ENCODE results near the gene ITPK1. TPM values are rescaled to one million over a fixed set of nuclear protein-coding genes. Genes with fewer than 3 reads are reported as not detected.

ITPK1 gene
- total RNA-seq, 1 experiment from 2014 or later: 57.0 TPM

DNA sequence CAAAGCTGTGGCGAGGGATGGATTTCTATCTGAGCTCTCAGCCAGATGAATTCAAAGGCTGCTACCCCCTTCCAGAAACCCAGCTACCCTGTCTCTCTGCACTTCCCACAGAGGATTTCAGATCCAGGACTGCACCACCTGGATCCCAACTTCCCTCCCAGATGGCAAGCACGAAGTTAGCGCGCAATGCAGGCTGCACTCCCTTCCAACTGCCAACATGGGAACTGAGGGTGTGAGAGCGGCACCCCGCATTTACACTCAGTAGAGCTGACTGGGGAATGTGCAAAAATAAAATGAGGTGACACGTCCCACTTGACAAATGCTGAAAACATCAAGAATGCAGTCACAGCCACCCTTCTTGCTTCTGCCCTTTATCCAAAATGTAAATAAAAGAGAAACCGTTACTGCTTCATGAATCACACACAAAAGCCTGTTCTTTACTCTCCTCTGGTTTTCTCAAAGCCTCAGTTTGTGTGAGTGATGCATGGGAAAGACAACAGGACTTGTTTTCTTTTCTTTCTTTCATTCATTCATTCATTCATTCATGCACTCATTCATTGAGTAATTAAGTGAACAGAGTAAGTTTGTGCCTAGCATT lies 85.7 kb downstream of the ITPK1 start:
- no peak for DNase-seq (ENCODE audit: low read depth)

DNA sequence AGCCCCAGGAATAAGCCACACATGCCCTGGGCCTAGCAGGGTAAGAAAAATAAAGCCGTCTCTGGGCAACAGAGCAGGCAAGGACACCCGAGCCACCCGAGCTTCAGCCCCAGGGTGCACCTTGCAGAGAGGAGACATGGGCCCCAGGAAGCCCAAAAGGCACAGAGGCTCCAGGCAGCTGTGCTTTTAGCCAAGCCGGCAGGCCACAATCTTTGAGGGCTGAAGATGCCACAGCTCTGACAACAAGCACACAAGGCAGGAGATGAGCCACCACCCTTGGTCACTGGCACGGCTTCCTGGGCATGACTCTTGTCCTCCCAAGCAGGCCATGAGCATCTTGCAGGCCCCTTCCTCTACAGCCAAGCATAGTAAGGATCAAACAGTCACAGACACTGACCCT lies 86.3 kb downstream of the ITPK1 start:
- DNase-seq (ENCODE audit: low read depth): no peak

DNA sequence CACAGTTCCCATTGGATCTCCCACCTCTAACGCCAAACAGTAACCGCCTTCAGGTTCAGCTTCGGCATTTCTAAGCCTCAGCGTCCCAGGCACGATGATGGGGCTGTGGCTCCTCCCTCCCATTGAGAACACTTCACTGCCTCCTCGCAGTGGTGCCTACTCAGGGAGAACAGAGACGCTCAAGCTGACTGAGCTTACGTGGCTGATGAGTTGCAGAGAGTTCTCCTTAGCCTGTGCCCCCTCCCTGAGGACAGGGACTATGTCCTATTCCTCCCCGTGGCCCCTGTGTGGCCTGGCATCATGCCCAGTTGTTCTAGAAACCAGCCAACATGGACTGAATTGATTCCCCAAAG lies 87.0 kb downstream of the ITPK1 start:
- no peak for DNase-seq (ENCODE audit: low read depth)

DNA sequence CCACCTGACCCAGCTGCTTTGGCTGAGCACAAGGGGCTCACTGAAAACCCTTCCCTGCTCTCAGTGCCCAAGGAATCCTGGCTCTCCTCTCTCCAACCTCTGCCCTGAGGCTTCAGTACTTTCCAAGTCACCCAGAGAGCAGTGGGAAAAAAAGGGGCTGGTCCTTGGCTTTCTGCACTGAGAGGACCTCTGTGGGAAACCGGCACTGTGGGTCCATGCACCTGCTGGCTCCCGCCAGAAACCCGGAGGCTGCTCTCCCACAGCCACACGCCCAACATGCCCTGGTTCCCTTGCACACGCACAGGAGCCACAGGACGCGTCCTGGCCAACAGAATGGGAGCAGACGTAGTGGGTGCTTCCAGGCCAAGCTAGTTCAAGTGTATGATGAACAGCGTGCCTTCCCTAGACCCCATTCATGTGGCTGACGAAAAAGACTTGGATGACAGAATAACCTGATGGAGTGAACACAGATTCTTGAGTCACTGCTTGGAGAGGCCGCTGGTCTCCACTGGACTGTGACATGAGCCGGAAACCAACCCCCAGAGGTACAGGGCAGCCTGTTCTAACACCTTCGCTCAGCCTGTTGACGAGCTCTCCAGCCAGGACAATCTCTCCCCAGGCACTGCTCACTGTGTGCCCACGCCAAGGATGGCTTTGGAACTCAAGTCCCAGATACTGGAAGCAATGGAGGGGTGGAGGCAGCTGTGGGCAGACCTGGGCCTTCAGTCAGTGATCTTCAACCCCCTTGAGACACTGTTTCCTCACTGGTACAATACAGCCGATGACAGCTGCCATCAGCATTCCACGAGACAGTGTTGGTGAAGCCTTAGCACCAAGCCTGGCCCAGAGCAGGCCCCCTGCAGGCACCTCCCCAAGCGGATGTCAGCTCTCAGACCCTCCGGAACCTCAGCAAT lies 87.7 kb downstream of the ITPK1 start:
- no peak for DNase-seq (ENCODE audit: low read depth)

DNA sequence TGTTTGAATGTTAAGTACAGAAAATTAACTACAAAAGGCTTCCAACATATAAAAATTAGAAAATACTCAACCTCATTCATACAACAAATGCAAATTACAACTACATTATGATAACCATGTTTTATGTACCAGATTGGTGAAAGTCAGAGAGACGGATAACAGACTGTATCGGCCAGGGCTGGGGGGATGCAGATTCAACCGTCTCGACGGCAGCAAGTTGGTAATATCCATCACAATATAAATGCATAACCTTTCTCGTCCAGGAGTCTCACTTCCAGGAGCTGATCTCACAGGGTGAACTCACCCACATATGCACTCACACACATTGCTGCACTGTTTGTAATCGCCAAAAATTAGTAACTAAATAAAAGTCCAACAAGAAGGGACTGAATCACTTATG lies 89.4 kb downstream of the ITPK1 start:
- no peak for DNase-seq (ENCODE audit: low read depth)

- DNase-seq (ENCODE audit: low read depth): no peak
Observed at GRCh38 chr14:93025055-93025454, 90.7 kb downstream of the ITPK1 start.

DNA sequence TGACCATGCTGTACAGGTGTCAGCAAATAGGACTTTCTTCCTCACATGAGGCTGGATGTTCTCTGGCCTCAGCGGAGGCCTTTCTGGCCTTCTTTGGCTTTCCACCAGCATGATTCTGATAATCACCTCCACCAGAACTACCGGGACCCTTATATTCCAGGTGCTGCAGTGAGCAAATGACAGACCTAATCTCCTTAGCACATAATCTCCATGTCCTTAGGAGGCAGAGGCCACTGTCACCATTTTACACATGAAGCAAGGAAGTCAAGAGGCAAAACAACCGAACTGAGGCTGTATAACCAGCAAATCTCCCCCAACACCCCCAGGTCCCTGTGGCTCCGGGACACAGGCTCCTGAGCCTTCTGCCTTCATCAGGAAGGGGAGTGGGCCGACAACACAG lies 91.2 kb downstream of the ITPK1 start:
- no peak for DNase-seq (ENCODE audit: low read depth)

DNA sequence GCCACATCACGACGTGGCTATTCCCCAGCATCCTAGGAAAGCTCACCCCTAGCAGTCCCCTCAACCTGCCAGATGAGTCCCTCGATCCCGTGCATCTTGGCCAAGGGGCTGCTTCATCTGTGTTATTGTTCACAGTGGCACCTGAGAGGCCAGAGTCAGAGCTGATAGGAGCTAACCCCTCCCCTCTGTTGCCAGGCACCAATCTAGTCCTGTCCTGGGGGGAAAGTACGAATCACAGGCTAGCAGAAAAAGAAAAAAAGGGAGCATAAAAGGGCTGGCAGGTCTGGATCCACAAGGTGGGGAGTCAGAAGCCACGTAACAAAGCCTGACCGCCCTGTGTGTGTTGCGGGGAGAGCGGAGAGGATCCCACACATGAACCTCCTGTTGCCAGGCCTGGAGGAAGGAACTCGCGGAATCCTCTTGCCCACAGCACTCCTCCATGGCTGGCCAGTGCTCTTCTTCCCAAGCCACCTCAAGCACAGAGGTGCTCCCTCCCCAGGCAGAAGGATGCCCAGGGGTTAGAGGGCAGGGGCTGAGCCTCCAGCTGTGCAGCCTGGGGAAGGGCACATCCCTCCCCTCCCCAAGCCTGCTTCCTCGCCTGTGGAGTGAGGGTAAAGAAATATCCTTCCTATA lies 91.8 kb downstream of the ITPK1 start:
- no peak for DNase-seq (ENCODE audit: low read depth)

DNA sequence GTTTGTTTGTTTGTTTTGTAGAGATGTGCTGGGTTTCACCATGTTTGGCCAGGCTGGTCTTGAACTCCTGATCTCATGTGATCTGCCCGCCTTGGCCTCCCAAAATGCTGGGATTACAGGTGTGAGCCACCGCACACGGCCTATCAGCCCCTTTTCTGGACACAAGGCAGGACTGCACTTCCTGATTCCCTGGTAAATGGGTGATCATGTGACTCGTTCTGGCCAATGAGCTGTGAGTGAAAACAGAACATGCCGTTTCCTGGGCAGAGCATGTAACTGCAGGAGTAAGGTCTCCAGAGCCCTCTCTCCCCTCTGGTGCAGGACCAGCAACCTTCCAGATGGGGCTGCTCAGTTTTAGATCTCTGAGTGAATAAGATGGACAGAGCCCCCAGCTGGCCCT lies 92.7 kb downstream of the ITPK1 start:
- peak; percentile 45 for DNase-seq (ENCODE audit: low read depth)

- DNase-seq (ENCODE audit: low read depth): no peak
Observed at GRCh38 chr14:93019970-93020369, 95.8 kb downstream of the ITPK1 start.

DNA sequence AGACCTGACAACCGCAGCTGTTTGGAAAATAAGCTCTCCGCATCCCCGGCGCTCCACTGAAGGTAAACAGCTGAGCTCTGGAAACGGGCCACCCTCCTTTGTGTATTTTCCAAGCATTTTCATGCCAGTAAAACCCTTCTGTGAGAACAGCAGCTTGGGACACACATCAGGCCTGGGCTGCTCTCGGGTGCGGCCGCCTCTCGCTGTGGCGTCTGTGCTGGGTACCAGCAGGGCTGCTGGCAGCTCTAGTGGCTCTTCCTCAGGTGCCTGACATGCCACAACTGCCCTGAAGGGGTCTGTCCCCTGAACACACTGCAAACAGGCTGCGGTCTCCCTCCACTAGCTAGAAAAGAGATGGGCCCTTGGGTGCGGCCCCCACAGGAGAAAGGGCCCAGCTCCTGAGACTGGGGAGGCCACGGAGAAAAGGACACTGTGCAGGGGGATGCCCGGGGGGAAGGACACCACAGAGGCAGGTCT lies 96.3 kb downstream of the ITPK1 start:
- no peak for DNase-seq (ENCODE audit: low read depth)

DNA sequence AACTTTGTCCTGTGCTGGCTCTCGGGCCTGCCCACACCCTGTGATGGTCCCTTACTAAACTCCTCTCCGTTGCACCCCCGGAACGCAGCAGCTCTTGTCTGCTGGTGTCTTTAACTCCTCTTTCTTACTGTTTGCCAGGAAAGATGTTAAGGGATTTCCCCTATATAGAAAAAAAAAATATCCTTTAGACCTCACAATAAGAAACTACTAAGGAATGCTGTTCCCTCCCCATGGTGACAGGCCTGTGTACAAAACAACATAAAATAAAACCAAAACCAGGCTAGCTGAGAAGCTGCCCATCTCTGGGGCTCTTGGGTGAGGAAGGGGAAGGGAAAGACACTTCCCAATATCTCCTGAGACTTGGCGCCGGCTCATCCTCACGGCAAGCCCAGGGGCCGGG lies 97.4 kb downstream of the ITPK1 start:
- no peak for DNase-seq (ENCODE audit: low read depth)

DNA sequence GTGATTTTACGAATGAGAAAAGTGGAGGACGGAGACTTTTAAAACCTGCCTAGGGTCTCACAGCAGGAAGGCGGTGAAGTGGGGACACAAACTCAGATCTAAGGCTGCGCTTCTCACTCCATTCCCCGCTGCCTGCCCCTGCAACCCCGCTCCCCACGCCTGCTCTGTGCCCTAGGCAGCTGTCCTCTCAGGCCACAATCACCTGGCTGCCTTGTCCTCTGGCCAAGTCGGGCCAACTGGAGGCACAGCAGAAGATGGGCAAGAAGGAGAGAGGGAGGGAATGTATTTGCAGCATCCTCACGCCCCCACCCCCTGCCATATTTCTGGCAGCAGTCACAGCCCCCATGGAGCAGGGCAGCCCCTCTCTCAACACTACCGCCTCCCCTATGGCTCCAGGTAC lies 97.8 kb downstream of the ITPK1 start:
- no peak for DNase-seq (ENCODE audit: low read depth)

DNA sequence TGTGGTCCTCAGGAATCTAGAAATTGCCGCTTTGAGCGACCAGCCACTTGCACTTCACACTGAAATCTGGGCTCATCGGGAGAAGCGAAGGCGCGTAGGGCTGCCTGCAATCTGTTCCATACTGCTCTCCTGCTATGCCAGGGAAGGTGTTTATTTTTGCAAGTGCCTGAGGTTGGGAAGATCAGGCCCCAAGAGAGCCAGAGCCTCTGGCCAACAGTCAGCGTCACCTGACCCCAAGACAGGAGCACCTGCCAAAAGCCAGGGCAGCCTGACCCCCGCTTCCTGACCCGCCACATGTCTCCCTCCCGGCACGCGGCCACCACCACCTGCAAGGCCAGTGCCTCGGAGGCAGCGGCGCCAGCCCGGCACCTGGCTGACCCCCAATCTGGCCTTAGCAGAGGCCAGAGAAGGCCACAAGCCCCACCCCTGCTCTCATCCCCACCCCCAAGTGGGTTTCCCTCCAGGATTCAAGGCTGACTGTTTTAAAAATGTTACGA lies 98.4 kb downstream of the ITPK1 start:
- DNase-seq (ENCODE audit: low read depth): no peak

DNA sequence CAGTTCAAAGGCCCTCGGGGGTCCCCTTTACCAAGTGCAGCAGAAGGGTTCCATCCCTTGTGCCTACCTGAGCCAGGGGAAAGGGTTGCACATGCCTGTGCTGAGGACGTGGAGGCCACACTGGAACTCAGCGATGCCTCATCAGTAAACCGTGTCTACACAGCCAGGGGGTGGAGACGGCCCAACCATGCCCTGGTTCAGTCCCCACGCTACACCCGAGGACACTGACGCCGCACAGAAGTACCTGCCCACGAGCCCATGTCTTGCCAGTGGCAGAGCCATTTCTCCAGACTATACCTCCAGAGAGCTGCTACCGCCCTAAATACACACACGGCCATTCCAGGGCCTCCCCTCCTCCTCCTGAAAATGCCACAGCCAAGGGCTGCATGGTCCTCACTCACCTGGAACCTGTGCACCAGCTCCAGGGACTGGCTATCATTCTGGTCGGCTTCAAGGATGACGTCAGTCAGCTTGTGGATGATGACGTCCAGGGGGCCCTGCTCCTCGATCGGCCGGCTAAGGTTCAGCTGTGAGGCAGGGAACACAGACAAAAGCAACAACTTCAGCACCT lies 99.4 kb downstream of the ITPK1 start:
- DNase-seq (ENCODE audit: low read depth): no peak

DNA sequence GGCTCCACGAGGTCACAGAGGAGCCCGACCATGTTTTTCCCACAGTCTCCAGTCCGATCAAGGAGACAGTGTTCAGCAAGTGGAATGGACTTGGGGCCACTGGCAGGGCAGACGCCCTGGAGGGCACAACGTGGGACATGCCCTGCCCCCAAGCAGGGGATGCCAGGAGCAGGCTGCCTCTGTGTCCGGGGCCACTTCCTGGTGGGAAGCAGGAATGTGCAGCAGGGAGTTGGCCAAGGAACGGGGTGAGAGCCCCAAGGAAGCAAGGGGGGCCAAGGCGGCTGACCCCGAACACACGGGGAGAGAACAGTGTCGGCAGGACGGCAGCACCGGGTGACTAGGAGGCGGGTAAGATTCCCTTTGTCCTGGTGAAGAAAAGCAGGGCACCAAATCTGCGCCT lies 100.2 kb downstream of the ITPK1 start:
- DNase-seq (ENCODE audit: low read depth): no peak

- DNase-seq (ENCODE audit: low read depth): no peak
Observed at GRCh38 chr14:93015064-93015463, 100.7 kb downstream of the ITPK1 start.

GRCh38 chr14:93014058-93015023 lies 101.4 kb downstream of the ITPK1 start:
- DNase-seq (ENCODE audit: low read depth): no peak

DNA sequence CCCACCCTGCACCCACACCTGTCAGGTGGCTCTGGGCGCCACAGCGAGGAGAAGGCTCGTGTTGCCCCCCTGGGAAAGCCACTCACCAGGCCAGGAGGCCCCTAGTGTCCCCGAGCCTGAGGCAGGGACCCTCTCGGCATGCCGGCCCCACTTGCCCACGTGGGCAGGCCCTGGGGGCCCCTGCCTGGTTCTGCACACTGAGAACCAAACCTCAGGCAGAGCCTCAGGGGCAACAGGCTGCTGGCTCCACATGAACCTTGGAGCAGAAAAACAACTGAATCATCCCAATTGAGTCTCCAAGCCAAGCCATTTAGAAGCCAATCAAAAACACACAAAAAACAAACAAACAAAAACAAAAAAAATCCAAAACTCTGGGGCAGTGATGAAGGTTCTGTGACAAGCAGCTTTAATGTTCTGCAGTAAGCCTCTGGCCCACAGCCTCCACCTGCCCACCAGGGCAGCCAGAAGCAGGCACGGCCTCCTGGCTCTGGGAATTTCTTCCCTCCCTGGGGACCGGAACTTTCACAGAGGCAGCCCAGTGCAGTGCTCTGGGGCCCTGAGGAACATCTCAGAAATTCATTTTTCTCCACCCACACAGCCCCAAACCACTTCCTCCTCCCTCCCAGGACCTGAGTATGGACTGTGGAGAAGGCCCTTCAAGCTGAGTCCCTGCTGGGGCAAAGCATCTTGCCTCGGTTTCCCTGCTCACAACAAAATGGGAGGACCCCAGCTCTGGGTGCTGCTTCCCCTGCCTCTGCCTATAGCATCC lies 102.6 kb downstream of the ITPK1 start:
- DNase-seq (ENCODE audit: low read depth): no peak

DNA sequence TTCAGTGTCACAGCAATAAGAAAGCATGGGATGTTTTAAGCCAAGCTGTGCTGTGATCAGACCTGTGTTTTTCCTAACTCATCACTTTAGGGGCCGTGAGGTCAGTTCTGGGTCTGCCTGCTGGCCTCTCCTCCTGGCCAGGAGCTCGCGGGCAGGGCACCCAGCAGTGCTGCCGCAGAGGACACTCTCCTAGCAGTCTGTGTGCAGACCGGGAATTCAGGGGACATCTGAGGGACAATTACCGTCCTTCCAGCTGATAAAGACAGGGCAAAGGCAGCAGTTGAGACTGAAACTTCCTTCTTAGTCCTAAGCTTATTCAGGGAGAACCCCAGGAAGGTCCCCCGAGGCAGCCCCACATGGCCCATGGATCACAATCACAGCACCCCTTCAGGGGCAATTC lies 103.2 kb downstream of the ITPK1 start:
- no peak for DNase-seq (ENCODE audit: low read depth)
